NT2/D1 (cell line): ENCODE results near the gene WNT9B.

Source experiments
- YY1 ChIP-seq: IDR thresholded peaks from 2 replicates; pipeline ENCODE4 v1.6.1; 2011; ENCODE audit not compliant: insufficient read length, insufficient read depth
- ZNF274 ChIP-seq: IDR thresholded peaks from 2 replicates; pipeline ENCODE4 v1.6.1; 2011; ENCODE audit warnings: mild to moderate bottlenecking, low read depth, low read length

DNA sequence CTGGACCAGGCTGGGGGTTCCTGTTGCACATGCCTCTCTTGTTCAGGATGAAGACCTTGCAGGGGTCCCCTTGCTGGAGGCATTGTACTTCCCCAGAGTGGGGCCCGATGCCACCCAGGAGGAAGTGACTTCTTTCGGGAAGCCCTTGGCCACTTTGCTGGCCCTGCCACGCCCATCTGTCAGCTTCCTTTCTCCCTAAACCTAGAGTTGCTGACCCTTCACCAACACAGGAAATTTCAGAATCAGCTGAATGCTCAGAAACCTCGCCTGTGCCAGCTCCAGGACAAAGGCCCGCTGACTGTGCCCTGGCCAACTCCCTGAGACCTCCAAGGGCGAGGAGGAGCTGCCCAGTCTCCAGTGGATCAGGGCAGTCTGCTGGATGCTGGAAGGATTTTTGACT is 26.7 kb downstream of the WNT9B start:
- TF ChIP-seq ZNF274 (no peak), YY1 (no peak)
